AG10803 (cell line): ENCODE results near the gene SLC9C2.
"Not testable (repeated sequence)": the region's sequence is repeated elsewhere in the genome, so short reads cannot be mapped to it uniquely, and the experiment has no call there.

ENCODE experiments used
- DNase-seq: peaks from one replicate; pipeline ENCODE4 v3.0.0; 2010; ENCODE audit warnings: low read depth
- H3K4me3 ChIP-seq: 2 replicates; pipeline ENCODE4 v1.5.1; 2011; ENCODE audit warnings: mild to moderate bottlenecking, low read length, control low read depth
- CTCF ChIP-seq: conservative IDR thresholded peaks from 2 replicates; pipeline ENCODE4 v1.5.1; 2011; ENCODE audit warnings: mild to moderate bottlenecking, low read length, control low read depth, inconsistent platforms

The SLC9C2 gene

GRCh38 chr1:173572201-173572873 lies 30.5 kb downstream of the SLC9C2 start:
- DNase-seq, result no peak
- TF ChIP-seq CTCF, result no peak
- H3K4me3 ChIP-seq, result no peak overlapping the region

GRCh38 chr1:173570370-173571007 lies 32.4 kb downstream of the SLC9C2 start:
- no peak for TF ChIP-seq CTCF
- H3K4me3 ChIP-seq, result no peak overlapping the region
- no peak for DNase-seq

- DNase-seq, result no peak
- no peak for TF ChIP-seq CTCF
- no peak overlapping the region for H3K4me3 ChIP-seq
Measured at GRCh38 chr1:173568483-173568882, 34.4 kb downstream of the SLC9C2 start.

- DNase-seq, H3K4me3 ChIP-seq: not testable (repeated sequence)
Measured at GRCh38 chr1:173563846-173564245, 39.0 kb downstream of the SLC9C2 start.

GRCh38 chr1:173562813-173563212 lies 40.1 kb downstream of the SLC9C2 start:
- no peak for DNase-seq

GRCh38 chr1:173561263-173561662 lies 41.6 kb downstream of the SLC9C2 start:
- no peak overlapping the region for H3K4me3 ChIP-seq
- DNase-seq, result no peak
- no peak for TF ChIP-seq CTCF

More at GRCh38 chr1:173562813-173563212, 40.1 kb downstream of the SLC9C2 start:
- no peak overlapping the region for H3K4me3 ChIP-seq
- no peak; the same call in 1 of the 2 replicates for TF ChIP-seq CTCF

- no peak overlapping the region for H3K4me3 ChIP-seq
- TF ChIP-seq CTCF, result no peak
- DNase-seq, result no peak
Measured at GRCh38 chr1:173560285-173560880, 42.5 kb downstream of the SLC9C2 start.
